Measurements from ENCODE around the gene CGN. TPM values are rescaled to one million over a fixed set of nuclear protein-coding genes. Genes with fewer than 3 reads are reported as not detected.

CGN gene
- total RNA-seq, 1 donor from 2014 or later: 29.0 TPM

DNA sequence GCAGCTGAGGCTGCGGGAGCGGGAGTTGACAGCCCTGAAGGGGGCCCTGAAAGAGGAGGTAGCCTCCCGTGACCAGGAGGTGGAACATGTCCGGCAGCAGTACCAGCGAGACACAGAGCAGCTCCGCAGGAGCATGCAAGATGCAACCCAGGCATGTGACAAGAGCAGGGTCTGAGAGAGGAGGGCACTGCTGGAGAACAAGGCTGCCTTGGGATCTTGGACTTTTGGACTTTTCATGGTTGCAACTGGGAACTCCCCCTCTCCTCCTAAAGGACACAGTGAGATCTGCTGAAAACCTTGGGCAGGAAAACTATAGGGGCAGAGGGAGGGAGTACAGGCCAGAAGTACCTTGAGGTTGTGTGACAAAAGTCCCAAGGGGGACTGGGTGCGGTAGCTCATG, 13.5 kb downstream of the CGN start:
- Mint-ChIP-seq H3K9me3 (no peaks in the 10 kb centered on the region), H3K4me3 (no peak overlapping the region), H3K27ac (no peak overlapping the region), H3K27me3 (no peaks in the 10 kb centered on the region), H3K4me1 (ENCODE audit: unreplicated experiment) (peaks cover 9% of the 10 kb centered on the region), H3K36me3 (peaks cover 11% of the 10 kb centered on the region)
- TF ChIP-seq, protein P1, sequence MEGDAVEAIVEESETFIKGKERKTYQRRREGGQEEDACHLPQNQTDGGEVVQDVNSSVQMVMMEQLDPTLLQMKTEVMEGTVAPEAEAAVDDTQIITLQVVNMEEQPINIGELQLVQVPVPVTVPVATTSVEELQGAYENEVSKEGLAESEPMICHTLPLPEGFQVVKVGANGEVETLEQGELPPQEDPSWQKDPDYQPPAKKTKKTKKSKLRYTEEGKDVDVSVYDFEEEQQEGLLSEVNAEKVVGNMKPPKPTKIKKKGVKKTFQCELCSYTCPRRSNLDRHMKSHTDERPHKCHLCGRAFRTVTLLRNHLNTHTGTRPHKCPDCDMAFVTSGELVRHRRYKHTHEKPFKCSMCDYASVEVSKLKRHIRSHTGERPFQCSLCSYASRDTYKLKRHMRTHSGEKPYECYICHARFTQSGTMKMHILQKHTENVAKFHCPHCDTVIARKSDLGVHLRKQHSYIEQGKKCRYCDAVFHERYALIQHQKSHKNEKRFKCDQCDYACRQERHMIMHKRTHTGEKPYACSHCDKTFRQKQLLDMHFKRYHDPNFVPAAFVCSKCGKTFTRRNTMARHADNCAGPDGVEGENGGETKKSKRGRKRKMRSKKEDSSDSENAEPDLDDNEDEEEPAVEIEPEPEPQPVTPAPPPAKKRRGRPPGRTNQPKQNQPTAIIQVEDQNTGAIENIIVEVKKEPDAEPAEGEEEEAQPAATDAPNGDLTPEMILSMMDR (conservative IDR thresholded peaks at IDR 0.05): no peak
- DNase-seq (ENCODE audit: extremely low spot score, unreplicated experiment): no peak

DNA sequence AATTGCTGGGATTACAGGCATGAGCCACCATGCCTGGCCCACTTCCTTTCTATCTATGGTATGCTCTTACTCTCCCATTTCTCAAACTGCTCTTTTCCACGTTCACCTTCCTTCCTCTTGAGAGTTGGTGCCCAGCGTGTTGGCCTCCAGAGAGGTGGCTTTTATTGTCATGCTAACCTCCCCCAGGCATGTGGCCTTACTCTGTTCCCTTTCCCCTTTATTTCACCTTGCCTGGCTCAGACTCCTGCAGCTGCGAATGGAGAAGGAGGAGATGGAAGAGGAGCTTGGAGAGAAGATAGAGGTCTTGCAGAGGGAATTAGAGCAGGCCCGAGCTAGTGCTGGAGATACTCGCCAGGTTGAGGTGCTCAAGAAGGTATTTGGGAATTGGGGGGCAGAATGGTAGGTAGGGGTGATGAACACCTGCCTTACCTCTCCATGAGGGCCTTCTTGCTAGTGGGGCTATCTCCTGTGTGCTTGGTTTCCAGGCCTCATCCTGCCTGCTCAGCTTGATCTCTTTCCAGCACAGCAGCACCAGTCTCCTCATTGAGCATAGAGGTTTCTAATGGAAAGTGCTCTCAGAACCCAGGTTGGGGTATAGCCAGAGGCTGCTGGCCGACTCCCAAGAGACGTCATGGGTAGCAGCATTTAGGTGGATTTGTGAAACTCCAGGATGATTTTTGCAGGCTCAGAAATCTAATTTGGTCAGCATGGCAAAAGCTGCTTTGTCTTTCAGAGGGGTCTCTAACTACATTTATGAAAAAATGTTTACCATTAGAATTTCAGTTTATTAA, 15.7 kb downstream of the CGN start:
- H3K9me3 Mint-ChIP-seq: no peaks in the 10 kb centered on the region
- H3K36me3 Mint-ChIP-seq: peaks cover 4% of the 10 kb centered on the region
- TF ChIP-seq, protein P1 (conservative IDR thresholded peaks at IDR 0.05): no peak
- H3K4me3 Mint-ChIP-seq: no peak overlapping the region
- DNase-seq (ENCODE audit: extremely low spot score, unreplicated experiment): no peak
- peak overlapping the region; percentile 13 for H3K27ac Mint-ChIP-seq
- H3K4me1 Mint-ChIP-seq (ENCODE audit: unreplicated experiment): no peaks in the 10 kb centered on the region
- no peaks in the 10 kb centered on the region for H3K27me3 Mint-ChIP-seq

DNA sequence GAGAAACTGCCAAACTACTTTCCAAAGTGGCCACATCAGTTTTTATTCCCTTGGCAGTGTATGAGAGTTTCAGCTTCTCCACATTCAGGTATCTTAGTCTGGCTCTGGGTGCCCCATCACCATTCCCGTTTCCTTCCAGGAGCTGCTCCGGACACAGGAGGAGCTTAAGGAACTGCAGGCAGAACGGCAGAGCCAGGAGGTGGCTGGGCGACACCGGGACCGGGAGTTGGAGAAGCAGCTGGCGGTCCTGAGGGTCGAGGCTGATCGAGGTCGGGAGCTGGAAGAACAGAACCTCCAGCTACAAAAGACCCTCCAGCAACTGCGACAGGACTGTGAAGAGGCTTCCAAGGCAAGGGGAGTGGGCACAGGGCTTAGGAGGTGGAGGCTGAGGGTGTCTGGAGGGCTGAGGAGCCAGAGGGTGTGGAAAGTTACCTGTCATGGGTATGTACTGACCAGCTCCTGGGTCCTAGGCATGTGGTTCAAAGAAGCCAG, 18.1 kb downstream of the CGN start:
- DNase-seq (ENCODE audit: extremely low spot score, unreplicated experiment): no peak
- TF ChIP-seq, protein P1 (conservative IDR thresholded peaks at IDR 0.05): no peak
- H3K27ac Mint-ChIP-seq: no peak overlapping the region
- H3K4me3 Mint-ChIP-seq: no peak overlapping the region
- H3K4me1 Mint-ChIP-seq (ENCODE audit: unreplicated experiment): no peaks in the 10 kb centered on the region
- H3K36me3 Mint-ChIP-seq: peaks cover 4% of the 10 kb centered on the region
- no peaks in the 10 kb centered on the region for H3K27me3 Mint-ChIP-seq
- H3K9me3 Mint-ChIP-seq: no peaks in the 10 kb centered on the region

- peaks cover 4% of the 10 kb centered on the region for H3K36me3 Mint-ChIP-seq
- H3K27ac Mint-ChIP-seq: no peak overlapping the region
- H3K4me3 Mint-ChIP-seq: no peak overlapping the region
- TF ChIP-seq, protein P1 (conservative IDR thresholded peaks at IDR 0.05): no peak
- H3K9me3 Mint-ChIP-seq: no peaks in the 10 kb centered on the region
- H3K27me3 Mint-ChIP-seq: no peaks in the 10 kb centered on the region
- no peak for DNase-seq (ENCODE audit: extremely low spot score, unreplicated experiment)
- H3K4me1 Mint-ChIP-seq (ENCODE audit: unreplicated experiment): no peaks in the 10 kb centered on the region
These were observed 18.6 kb downstream of the CGN start for GRCh38 chr1:151529781-151530180.

DNA sequence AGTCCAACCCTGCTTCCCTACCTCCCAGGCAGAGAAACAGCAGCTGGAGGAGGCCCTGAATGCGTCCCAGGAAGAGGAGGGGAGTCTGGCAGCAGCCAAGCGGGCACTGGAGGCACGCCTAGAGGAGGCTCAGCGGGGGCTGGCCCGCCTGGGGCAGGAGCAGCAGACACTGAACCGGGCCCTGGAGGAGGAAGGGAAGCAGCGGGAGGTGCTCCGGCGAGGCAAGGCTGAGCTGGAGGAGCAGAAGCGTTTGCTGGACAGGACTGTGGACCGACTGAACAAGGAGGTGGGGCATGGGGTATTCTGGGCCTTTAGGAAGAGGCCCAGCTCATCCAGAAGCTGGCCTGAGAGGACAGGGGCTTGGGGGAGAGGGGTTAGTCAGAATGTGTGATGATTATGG, 19.3 kb downstream of the CGN start:
- DNase-seq (ENCODE audit: extremely low spot score, unreplicated experiment): no peak
- peaks cover 4% of the 10 kb centered on the region for H3K36me3 Mint-ChIP-seq

More for the DNA sequence above, 19.3 kb downstream of the CGN start:
- TF ChIP-seq, protein P1 (conservative IDR thresholded peaks at IDR 0.05): no peak
- no peak overlapping the region for H3K4me3 Mint-ChIP-seq
- no peaks in the 10 kb centered on the region for H3K27me3 Mint-ChIP-seq
- H3K27ac Mint-ChIP-seq: no peak overlapping the region
- no peaks in the 10 kb centered on the region for H3K4me1 Mint-ChIP-seq (ENCODE audit: unreplicated experiment)
- H3K9me3 Mint-ChIP-seq: no peaks in the 10 kb centered on the region
